Lower lobe of right lung (tissue), 2 donors: Measurements from ENCODE around the gene BCLAF1. TPM values are rescaled to one million over a fixed set of nuclear protein-coding genes. Genes with fewer than 3 reads are reported as not detected.

Experiments
- ATAC-seq, 2 donors: fragments of 200-7000 bp; cut with Tn5 transposase; one replicate each; pipeline ENCODE4 v1.9.1; 2020 to 2022; ENCODE audit warnings: mild to moderate bottlenecking in 2 of 2, moderate library complexity in 2 of 2
- DNase-seq: peaks from one replicate; pipeline ENCODE4 v3.0.0-alpha.2; 2020
- H3K27ac ChIP-seq: fragments of 200-600 bp; one replicate; pipeline ENCODE4 v1.8.0; 2022
- H3K27me3 ChIP-seq: fragments of 200-600 bp; one replicate; pipeline ENCODE4 v1.8.0; 2022; ENCODE audit warnings: low read depth
- H3K36me3 ChIP-seq: fragments of 200-600 bp; one replicate; pipeline ENCODE4 v1.8.0; 2022; ENCODE audit warnings: mild to moderate bottlenecking
- H3K4me1 ChIP-seq: fragments of 200-600 bp; one replicate; pipeline ENCODE4 v1.8.0; 2022
- H3K4me3 ChIP-seq: fragments of 200-600 bp; one replicate; pipeline ENCODE4 v1.8.0; 2022; ENCODE audit warnings: mild to moderate bottlenecking
- H3K9me3 ChIP-seq: fragments of 200-600 bp; one replicate; pipeline ENCODE4 v1.8.0; 2022
- intact Hi-C: fragments of 100-400 bp; cut with DNase I; formaldehyde crosslinking; loops from one replicate; pipeline ENCODE4 v1.11.0; 2022
- total RNA-seq: library from RNA; stranded (reverse); fragmentation: NEBNext Ultra II Directional; extraction: Animal tissue kit (Norgen Biotek cat#: 25700); gene quantifications from one replicate; pipeline ENCODE4 v1.2.1, GENCODE V29; 2021
- TF ChIP-seq, protein P1 (sequence below): fragments of 200-600 bp; IDR thresholded peaks from one replicate; pipeline ENCODE4 v1.8.0; 2022; ENCODE audit warnings: antibody characterized with exemption, mild to moderate bottlenecking
- donor health status: DM: no; HTN: yes; CAD: no; lungs with severe emphysema.

The BCLAF1 gene
- total RNA-seq, 1 donor from 2014 or later: 132 TPM

DNA sequence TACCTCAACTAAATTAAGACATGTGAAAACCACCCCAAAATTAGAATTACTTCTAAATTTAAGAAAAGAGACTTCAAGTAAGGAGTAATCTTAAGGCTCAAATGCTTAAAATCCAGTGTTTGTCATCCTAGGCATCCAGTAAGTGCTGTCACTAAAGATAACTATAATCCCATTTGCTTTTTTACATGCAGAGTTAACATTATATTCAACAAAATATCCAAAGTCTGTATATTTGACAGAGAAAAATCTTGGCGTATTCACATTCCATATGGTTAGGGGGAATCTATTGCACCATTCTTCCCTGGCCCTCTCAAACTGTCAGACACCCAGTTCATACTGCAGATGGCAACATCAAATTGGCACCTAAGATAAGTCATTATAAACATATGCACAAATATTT lies 56.9 kb downstream of the BCLAF1 start:
- DNase-seq (no peak), ATAC-seq (no peak)
- H3K27ac ChIP-seq: no peak overlapping the region
- no peaks in the 10 kb centered on the region for H3K27me3 ChIP-seq
- intact Hi-C loops: no loop called here
- TF ChIP-seq, protein P1, sequence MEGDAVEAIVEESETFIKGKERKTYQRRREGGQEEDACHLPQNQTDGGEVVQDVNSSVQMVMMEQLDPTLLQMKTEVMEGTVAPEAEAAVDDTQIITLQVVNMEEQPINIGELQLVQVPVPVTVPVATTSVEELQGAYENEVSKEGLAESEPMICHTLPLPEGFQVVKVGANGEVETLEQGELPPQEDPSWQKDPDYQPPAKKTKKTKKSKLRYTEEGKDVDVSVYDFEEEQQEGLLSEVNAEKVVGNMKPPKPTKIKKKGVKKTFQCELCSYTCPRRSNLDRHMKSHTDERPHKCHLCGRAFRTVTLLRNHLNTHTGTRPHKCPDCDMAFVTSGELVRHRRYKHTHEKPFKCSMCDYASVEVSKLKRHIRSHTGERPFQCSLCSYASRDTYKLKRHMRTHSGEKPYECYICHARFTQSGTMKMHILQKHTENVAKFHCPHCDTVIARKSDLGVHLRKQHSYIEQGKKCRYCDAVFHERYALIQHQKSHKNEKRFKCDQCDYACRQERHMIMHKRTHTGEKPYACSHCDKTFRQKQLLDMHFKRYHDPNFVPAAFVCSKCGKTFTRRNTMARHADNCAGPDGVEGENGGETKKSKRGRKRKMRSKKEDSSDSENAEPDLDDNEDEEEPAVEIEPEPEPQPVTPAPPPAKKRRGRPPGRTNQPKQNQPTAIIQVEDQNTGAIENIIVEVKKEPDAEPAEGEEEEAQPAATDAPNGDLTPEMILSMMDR: no peak
- no peaks in the 10 kb centered on the region for H3K4me1 ChIP-seq
- no peak overlapping the region for H3K4me3 ChIP-seq
- H3K36me3 ChIP-seq: no peaks in the 10 kb centered on the region
- H3K9me3 ChIP-seq: no peaks in the 10 kb centered on the region

DNA sequence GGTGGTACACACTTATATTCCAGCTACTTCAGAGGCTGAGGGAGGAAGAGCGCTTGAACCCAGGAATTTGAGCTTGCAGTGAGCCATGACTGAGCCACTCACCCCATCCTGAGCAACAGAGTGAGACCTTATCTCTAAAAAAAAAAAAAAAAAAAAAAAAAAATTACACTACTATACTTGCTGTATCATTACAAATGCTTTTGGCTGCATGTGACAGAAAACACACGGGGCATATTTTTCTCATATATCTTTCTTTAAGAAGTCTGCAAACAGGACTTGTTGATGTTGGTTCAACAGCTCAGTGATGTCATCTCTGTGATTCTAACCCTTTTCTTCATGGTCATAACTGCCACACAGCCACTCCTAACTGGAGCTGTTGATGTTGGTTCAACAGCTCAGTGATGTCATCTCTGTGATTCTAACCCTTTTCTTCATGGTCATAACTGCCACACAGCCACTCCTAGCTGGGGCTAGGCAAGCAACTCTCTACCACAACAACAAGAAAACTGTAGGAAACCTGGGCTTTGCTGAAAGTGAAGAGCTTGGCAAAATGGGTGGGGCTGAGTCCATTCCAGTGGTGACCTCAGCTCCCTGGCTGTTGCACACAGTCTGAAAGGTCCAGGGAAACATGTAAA lies 59.3 kb downstream of the BCLAF1 start:
- no peaks in the 10 kb centered on the region for H3K9me3 ChIP-seq
- no peaks in the 10 kb centered on the region for H3K36me3 ChIP-seq
- H3K4me1 ChIP-seq: peaks cover 16% of the 10 kb centered on the region
- DNase-seq (no peak), ATAC-seq (no peak)
- TF ChIP-seq, protein P1: no peak
- H3K4me3 ChIP-seq: no peak overlapping the region
- no peak overlapping the region for H3K27ac ChIP-seq
- H3K27me3 ChIP-seq: no peaks in the 10 kb centered on the region
- intact Hi-C loops: no loop called here

DNA sequence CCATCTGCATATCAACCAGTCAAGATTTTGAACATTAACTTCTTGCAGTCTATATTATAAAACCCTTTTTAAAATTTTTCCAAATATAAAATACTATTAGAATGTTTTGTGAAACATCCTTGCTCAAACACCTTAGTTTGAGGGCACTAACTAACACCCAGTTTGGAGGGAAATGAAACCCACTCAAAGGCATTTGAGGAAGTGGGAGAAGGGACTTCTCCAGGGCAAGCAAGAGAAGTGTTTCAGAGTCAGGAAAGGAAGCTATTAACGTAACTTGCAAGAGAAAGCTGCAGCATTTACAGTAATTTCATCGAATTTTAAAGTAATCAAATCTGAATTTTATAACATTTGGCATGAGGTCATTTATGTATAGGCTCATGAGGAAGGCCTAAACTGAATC lies 60.8 kb downstream of the BCLAF1 start:
- H3K4me1 ChIP-seq: peaks cover 16% of the 10 kb centered on the region
- no peaks in the 10 kb centered on the region for H3K27me3 ChIP-seq
- no peaks in the 10 kb centered on the region for H3K9me3 ChIP-seq
- TF ChIP-seq, protein P1: no peak
- ATAC-seq: no peak
- no peak overlapping the region for H3K27ac ChIP-seq
- intact Hi-C loops: loop anchor here (10.0 kb wide), 1 partner anchor 194 kb away; no protein-coding TSS in a partner anchor
- DNase-seq: no peak
- no peak overlapping the region for H3K4me3 ChIP-seq
- no peaks in the 10 kb centered on the region for H3K36me3 ChIP-seq

DNA sequence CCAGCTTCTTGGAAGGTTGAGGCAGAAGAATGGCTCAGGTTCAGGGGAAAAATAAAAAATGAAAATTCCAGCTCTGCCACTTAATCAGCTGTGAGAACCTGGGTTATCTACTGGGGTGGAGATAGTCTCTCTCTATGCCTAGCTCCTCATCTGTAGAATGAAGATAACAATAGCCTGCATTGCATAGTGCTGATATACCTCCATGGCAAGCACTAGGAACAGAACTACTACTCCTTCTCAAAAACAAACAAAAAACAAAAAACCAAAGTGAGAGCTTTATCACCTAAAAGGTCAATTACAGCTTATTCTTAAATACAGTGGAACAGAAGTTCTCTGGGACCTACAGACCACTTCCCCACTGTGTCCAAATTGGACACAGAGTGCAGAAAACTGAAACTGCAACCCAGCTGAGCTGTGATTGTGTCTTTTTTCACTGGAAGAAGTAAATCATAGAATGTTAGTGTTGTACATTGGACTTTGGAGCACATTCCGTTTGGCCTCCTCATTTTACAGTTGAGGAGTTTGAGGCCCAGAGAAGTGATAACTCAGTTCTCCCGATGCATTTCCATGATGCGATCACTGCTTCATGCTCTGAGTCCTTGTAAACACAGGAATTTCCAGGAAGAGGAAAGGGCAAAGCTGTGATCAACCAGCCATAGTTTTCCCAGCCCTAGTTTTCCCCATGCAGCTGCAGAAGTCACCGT lies 62.8 kb downstream of the BCLAF1 start:
- no peaks in the 10 kb centered on the region for H3K27me3 ChIP-seq
- TF ChIP-seq, protein P1: no peak
- H3K4me3 ChIP-seq: peak overlapping the region; percentile 37
- ATAC-seq (peak; percentile 38 to 43), DNase-seq (no peak)
- no peaks in the 10 kb centered on the region for H3K36me3 ChIP-seq
- H3K4me1 ChIP-seq: peaks cover 16% of the 10 kb centered on the region
- no peak overlapping the region for H3K27ac ChIP-seq
- no peaks in the 10 kb centered on the region for H3K9me3 ChIP-seq
- intact Hi-C loops: loop anchor here (10.0 kb wide), 1 partner anchor 192 kb away; no protein-coding TSS in a partner anchor

DNA sequence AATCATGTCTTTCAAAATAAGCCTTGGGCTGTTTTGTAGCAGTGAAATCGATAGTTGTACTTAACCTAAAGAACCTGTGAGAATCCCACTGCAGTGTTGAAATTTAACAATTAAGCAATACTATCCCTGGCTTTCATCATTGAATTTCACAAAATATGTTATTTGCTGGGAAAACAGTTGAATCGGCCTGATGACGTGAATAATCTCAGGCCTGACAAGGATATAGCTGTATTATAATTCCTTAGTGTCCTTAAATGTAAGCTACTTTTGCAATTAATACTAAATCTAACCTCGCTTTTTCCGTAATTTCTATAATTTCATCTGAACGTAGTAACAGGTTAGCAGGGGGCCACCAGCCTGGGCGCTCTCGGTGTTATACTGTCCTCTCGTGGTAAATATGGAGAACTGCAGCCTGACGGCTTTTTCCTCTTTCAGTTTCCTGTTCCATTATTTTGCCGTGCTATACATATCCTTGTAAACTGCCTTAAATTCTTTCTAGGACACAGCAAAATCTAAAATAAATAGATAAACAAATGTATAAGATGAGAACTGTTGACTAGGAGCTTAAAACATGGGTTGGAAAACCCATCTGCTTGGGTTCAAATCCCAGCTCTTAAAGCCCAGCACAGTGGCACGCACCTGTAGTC lies 63.5 kb downstream of the BCLAF1 start:
- Histone ChIP-seq H3K4me1 (peaks cover 16% of the 10 kb centered on the region), H3K9me3 (no peaks in the 10 kb centered on the region), H3K27me3 (no peaks in the 10 kb centered on the region), H3K27ac (no peak overlapping the region), H3K36me3 (no peaks in the 10 kb centered on the region), H3K4me3 (peak overlapping the region; percentile 37)
- DNase-seq: peak; percentile 70
- ATAC-seq: peak; percentile 94
- intact Hi-C loops: loop anchor here (10.0 kb wide), 1 partner anchor 191 kb away; no protein-coding TSS in a partner anchor
- TF ChIP-seq, protein P1: peak; percentile 100
